Tongue (tissue), 2 donors: Measurements from ENCODE around the gene ZNF383. TPM values are rescaled to one million over a fixed set of nuclear protein-coding genes. Genes with fewer than 3 reads are reported as not detected.
"Not testable (repeated sequence)": the region's sequence is repeated elsewhere in the genome, so short reads cannot be mapped to it uniquely, and the experiment has no call there.

Experiments used
- DNase-seq: peaks from one replicate; pipeline ENCODE4 v3.0.0-alpha.2; 2015
- total RNA-seq: library from RNA; depleted of rRNA; stranded (reverse); fragments of >200 nt; gene quantifications from one replicate; pipeline ENCODE4 v1.2.3, GENCODE V29; 2014

The ZNF383 gene
- total RNA-seq, 1 donor from 2014 or later, result 12.6 TPM

DNA sequence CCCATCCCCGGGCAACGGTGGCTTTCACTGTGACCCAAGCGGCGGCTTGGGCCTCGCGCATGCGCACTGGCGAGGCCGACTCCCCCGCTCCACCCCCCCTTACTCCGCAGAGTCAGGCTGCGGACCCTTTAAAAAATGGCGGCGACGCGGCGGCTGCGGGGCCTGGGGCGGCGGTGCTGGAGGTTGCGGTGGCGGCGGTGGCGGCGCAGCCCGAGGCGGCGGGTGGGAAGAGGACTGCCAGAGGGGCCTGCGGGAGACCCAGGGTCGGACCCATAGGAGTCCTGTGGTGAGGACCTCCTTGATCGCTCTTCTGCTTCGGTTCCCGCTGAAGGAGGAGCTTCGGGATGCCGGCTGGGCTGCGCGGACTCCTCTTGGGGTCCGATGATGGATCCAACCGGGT lies 76.2 kb downstream of the ZNF383 start:
- DNase-seq, result not testable (repeated sequence)

Other genes with a start within 250 kb of the ZNF383 start
- gene ZNF420, start 139.8 kb upstream of the ZNF383 start, total RNA-seq, result 28.2 TPM
- gene ZNF585A, start 45.5 kb upstream of the ZNF383 start, total RNA-seq, result 12.8 TPM
- gene ZNF585B, start 7.7 kb upstream of the ZNF383 start, total RNA-seq, result 23.5 TPM
- gene ZNF527, start 152.9 kb downstream of the ZNF383 start, total RNA-seq, result 11.6 TPM
- 14.8 TPM for gene ZNF569, start 249.2 kb downstream of the ZNF383 start, total RNA-seq